Progenitor cell of endocrine pancreas (in vitro differentiated cells): Measurements from ENCODE around the gene TRPM1. TPM values are rescaled to one million over a fixed set of nuclear protein-coding genes. Genes with fewer than 3 reads are reported as not detected.

ENCODE experiments used
- DNase-seq: peaks from one replicate; pipeline ENCODE4 v3.0.0; 2021; ENCODE audit warnings: low spot score; ENCODE audit not compliant: unreplicated experiment
- H3K27ac Mint-ChIP-seq: 2 replicates; pipeline ENCODE4 v1.8.0; 2021; ENCODE audit warnings: mild to moderate bottlenecking, moderate library complexity, mixed read lengths
- H3K27me3 Mint-ChIP-seq: 2 replicates; pipeline ENCODE4 v1.8.0; 2021; ENCODE audit warnings: mixed read lengths
- H3K36me3 Mint-ChIP-seq: 2 replicates; pipeline ENCODE4 v1.8.0; 2022; ENCODE audit warnings: mixed read lengths; ENCODE audit not compliant: insufficient read depth
- H3K4me1 Mint-ChIP-seq: 2 replicates; pipeline ENCODE4 v1.8.0; 2021; ENCODE audit warnings: low read depth, mixed read lengths
- H3K4me3 Mint-ChIP-seq: 2 replicates; pipeline ENCODE4 v1.8.0; 2021; ENCODE audit warnings: low read depth, mild to moderate bottlenecking, moderate library complexity, mixed read lengths
- H3K9me3 Mint-ChIP-seq: 2 replicates; pipeline ENCODE4 v1.8.0; 2021; ENCODE audit warnings: low read depth, mixed read lengths
- CTCF ChIP-seq: fragments of 200-600 bp; sonication (generic); IDR thresholded peaks from one replicate; pipeline ENCODE4 v1.5.0; 2021; ENCODE audit warnings: antibody characterized with exemption, mild to moderate bottlenecking; ENCODE audit not compliant: unreplicated experiment
- total RNA-seq: library from RNA; stranded (reverse); gene quantifications from 2 replicates; pipeline ENCODE4 v1.2.1, GENCODE V29; 2021

TRPM1 gene
- total RNA-seq, 1 donor from 2014 or later, result not detected

GRCh38 chr15:31136016-31136415, 34.5 kb upstream of the TRPM1 start:
- no peak for TF ChIP-seq CTCF
- H3K27ac Mint-ChIP-seq, result no peak overlapping the region
- H3K4me1 Mint-ChIP-seq, result no peaks in the 10 kb centered on the region
- H3K9me3 Mint-ChIP-seq, result no peaks in the 10 kb centered on the region
- no peaks in the 10 kb centered on the region for H3K36me3 Mint-ChIP-seq
- H3K27me3 Mint-ChIP-seq, result no peaks in the 10 kb centered on the region
- DNase-seq, result no peak
- no peak overlapping the region for H3K4me3 Mint-ChIP-seq

GRCh38 chr15:31135523-31135922, 34.0 kb upstream of the TRPM1 start:
- Mint-ChIP-seq H3K36me3 (no peaks in the 10 kb centered on the region), H3K4me3 (no peak overlapping the region), H3K9me3 (no peaks in the 10 kb centered on the region), H3K27ac (no peak overlapping the region), H3K4me1 (no peaks in the 10 kb centered on the region), H3K27me3 (no peaks in the 10 kb centered on the region)
- no peak for TF ChIP-seq CTCF
- no peak for DNase-seq

GRCh38 chr15:31133890-31134289, 32.4 kb upstream of the TRPM1 start:
- H3K36me3 Mint-ChIP-seq, result no peaks in the 10 kb centered on the region
- H3K9me3 Mint-ChIP-seq, result no peaks in the 10 kb centered on the region
- TF ChIP-seq CTCF, result no peak
- no peaks in the 10 kb centered on the region for H3K4me1 Mint-ChIP-seq
- H3K27ac Mint-ChIP-seq, result no peak overlapping the region
- no peak overlapping the region for H3K4me3 Mint-ChIP-seq
- DNase-seq, result no peak
- no peaks in the 10 kb centered on the region for H3K27me3 Mint-ChIP-seq

- DNase-seq, result no peak
- H3K4me1 Mint-ChIP-seq, result no peaks in the 10 kb centered on the region
- no peak for TF ChIP-seq CTCF
- H3K36me3 Mint-ChIP-seq, result no peaks in the 10 kb centered on the region
- peaks cover 3% of the 10 kb centered on the region for H3K27me3 Mint-ChIP-seq
- no peaks in the 10 kb centered on the region for H3K9me3 Mint-ChIP-seq
- no peak overlapping the region for H3K27ac Mint-ChIP-seq
- H3K4me3 Mint-ChIP-seq, result no peak overlapping the region
Observed at GRCh38 chr15:31131853-31132375, 30.4 kb upstream of the TRPM1 start.

- DNase-seq, result no peak
- H3K27ac Mint-ChIP-seq, result no peak overlapping the region
Observed at GRCh38 chr15:31130576-31131237, 29.2 kb upstream of the TRPM1 start.

More at GRCh38 chr15:31130576-31131237, 29.2 kb upstream of the TRPM1 start:
- H3K4me1 Mint-ChIP-seq, result no peaks in the 10 kb centered on the region
- H3K27me3 Mint-ChIP-seq, result peaks cover 3% of the 10 kb centered on the region
- no peak for TF ChIP-seq CTCF
- no peaks in the 10 kb centered on the region for H3K9me3 Mint-ChIP-seq
- H3K36me3 Mint-ChIP-seq, result no peaks in the 10 kb centered on the region
- H3K4me3 Mint-ChIP-seq, result no peak overlapping the region
